Stimulated activated CD8-positive, alpha-beta memory T cell treated with anti-CD3 and anti-CD28 coated beads, Interleukin-15, amount 100 ng/mL, for 1 hour (primary cell): ENCODE data around the gene GTPBP6.
A peak's percentile ranks its signal among the peaks of the same experiment; 100 is the strongest.
"Not testable (repeated sequence)": the region's sequence is repeated elsewhere in the genome, so short reads cannot be mapped to it uniquely, and the experiment has no call there.

Source experiments
- DNase-seq: peaks from one replicate; pipeline ENCODE4 v3.0.0-alpha.2; 2020; ENCODE audit warnings: low read depth

Gene GTPBP6

DNA sequence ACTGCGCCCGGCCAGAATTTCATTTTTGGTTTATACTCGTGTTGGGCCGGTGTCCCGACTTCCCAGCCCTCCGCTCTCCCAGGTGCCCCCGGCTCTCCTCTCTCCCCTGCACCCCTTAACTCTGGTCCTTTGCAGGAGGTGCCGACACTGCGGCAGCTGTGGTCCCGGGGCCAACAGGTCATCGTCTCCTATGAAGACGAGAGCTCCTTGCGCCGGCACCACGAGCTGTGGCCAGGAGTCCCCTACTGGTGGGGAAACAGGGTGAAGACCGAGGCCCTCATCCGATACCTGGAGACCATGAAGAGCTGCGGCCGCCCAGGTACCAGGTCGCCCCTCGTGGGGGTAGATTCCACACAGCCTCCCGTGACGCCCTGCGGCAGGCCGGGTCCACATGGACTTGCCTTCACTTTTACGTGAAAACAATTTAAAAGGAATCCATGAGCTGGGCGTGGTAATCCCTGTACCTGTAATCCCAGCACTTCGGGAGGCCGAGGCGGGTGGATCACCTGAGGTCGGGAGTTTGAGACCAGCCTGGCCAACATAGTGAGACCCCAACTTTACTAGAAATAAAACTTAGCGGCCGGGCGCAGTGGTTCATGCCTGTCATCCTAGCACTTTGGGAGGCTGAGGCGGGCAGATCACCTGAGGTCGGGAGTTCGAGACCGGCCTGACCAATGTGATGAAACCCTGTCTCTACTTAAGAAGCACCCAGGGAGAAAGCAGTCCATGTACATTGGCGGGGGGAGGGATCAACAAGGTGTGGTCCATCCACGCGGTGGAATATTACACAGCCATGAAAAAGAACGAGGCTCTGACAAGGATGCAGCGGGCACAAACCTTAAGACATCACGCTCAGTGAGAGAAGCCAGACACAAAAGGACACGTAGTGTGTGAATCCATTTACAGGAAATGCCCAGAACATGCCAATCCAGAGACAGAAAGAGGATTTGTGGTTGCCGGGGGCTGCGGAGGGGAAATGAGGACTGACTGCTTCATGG lies 25.4 kb downstream of the GTPBP6 start:
- no peak for DNase-seq

DNA sequence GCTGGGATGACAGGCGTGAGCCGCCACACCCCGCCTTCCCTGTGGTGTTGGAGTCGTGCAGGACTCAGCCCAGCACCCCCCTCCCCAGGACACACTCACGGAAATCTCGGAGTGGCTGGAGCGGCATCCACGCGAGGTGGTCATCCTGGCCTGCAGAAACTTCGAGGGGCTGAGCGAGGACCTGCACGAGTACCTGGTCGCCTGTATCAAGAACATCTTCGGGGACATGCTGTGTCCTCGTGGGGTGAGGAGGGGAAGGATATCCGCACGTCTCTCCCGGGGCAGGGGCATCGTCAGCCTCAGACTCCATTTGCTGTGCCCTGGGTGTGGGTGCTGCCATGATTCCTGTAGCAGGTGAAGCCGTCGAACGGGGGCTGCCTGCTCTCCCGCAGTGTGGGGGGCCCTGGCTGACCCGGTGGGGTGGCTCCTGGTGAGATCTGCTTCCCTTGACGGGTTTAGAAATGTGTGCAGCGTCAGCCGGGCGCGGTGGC lies 27.1 kb downstream of the GTPBP6 start:
- DNase-seq: no peak

DNA sequence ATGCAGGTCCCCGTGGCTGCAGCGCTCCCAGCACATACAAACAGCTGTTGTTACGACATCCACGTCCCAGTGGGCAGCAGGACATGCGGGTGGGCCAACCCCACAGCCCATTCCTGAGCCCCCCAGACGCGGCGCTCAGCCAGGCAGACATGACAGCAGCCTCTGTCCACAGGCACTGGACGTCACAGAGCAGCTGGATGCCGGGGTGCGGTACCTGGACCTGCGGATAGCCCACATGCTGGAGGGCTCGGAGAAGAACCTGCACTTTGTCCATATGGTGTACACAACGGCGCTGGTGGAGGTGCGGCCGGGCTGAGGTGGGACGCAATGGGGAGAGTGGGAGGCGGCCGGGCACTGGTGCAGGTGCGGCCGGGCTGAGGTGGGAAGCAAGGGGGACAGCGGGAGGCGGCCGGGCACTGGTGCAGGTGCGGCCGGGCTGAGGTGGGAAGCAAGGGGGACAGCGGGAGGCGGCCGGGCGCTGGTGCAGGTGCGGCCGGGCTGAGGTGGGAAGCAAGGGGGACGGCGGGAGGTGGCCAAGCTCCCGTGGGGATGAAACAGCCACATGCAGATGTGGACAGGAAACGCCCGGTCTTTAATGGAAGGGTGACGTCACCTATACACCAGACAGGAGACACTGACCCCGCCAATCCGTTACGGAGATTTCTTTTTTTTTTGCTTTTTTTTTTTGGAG lies 28.0 kb downstream of the GTPBP6 start:
- DNase-seq: no peak

DNA sequence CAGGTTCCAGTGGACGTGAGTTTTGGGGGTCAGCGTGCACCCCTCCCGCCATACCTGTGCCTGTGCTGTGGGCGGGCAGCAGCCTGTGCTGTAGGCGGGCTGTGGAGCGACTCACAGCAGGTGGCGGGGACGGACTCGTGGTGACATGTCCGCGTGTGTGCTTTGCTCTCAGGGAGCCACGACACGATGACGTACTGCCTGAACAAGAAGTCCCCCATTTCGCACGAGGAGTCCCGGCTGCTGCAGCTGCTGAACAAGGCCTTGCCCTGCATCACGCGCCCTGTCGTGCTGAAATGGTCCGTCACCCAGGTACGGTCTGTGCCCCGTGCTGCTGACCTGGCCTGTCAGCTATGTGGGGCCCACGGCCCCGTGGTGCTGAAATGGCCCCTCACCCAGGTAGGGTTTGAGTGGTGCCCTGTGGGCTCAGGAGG lies 30.0 kb downstream of the GTPBP6 start:
- no peak for DNase-seq

DNA sequence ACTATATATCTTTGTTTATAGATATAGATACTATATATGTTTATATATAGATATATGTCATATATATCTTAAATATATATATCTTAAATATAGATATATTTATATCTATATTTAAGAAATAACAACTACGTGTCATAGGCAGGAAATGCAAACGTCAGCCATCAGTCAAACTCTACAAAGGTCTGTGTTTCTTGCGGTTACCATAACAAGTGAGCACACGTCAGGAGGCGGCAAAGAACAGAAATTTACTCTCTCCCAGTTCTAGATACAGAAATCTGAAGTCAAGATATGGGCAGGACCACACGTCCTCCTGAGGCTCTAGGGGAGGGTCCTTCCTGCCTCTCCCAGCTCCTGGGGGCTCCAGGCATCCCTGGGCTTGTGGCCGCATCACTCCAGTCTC lies 30.9 kb downstream of the GTPBP6 start:
- no peak for DNase-seq

DNA sequence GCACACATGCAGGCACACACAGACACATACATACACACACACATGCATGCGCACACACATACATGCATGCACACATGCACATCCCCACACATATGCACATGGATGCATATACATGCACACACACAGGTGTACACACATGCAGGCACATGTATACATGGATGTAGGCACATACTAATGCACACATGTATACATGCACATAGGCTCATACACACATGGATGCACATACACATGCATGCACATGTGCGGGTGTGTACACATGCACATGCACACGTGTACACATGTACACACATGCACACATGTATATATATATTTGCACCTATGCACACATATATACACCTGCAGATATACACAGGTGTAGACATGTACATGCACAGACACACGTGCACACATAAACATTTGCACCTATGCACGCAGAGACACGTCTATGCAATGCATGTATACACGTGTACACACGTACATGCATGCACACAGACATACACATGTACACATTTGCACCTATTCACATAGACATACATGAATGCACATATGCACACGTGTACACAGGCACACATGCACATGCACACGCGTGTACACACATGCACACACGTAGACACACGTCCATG lies 33.4 kb downstream of the GTPBP6 start:
- DNase-seq: no peak

DNA sequence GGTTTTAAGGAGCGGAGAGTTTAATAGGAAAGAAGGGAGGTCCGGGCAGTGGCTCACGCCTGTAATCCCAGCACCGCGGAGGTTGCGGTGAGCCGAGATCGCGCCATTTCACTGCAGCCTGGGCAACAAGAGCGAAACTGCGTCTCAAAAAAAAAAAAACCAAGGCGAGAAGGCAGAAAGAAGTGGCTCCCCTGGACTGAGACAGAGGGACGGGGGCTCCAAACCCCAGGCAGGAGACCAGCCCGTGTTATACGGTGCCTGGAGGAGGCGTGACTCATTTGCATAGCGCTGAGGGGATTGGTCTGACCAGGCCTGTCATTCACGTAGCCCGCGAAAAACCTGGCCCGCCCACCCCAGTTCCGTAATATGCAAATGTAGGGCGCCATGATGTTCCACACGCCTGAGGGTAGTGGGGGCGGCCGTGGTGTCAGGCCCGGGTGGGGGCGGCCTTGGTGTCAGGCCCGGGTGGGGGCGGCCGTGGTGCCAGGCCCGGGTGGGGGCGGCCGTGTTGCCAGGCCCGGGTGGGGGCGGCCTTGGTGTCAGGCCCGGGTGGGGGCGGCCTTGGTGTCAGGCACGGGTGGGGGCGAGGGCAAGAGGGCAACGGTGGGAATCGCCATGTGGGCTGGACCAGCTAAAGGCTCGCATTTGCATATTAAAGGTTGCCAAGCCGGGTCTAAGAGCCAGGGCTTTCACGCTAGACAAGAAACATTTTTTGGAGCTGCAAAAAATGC lies 35.3 kb downstream of the GTPBP6 start:
- DNase-seq: peak; percentile 85

DNA sequence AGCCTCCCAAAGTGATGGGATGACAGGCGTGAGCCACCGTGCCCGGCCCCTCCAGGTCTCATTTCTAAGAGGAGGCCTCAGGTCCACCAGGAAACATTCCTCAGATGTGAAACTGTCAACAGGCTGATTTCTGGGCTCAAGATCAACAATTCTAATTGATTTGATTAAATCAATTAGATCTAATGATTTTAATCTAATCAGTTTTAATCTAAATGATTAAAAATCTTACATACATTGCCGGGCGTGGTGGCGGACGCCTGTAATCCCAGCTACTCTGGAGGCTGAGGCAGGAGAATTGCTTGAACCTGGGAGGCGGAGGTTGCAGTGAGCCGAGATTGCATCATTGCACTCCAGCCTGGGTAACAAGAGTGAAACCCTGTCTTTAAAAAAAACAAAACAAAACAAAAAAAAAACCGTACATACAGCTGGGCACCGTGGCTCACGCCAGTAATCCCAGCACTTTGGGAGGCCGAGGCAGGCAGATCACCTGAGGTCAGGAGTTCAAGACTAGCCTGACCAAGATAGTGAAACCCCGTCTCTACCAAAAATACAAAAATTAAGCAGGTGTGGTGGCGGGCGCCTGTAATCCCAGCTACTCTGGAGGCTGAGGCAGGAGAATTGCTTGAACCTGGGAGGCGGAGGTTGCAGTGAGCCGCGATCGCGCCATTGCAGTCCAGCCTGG lies 36.5 kb downstream of the GTPBP6 start:
- DNase-seq: not testable (repeated sequence)

DNA sequence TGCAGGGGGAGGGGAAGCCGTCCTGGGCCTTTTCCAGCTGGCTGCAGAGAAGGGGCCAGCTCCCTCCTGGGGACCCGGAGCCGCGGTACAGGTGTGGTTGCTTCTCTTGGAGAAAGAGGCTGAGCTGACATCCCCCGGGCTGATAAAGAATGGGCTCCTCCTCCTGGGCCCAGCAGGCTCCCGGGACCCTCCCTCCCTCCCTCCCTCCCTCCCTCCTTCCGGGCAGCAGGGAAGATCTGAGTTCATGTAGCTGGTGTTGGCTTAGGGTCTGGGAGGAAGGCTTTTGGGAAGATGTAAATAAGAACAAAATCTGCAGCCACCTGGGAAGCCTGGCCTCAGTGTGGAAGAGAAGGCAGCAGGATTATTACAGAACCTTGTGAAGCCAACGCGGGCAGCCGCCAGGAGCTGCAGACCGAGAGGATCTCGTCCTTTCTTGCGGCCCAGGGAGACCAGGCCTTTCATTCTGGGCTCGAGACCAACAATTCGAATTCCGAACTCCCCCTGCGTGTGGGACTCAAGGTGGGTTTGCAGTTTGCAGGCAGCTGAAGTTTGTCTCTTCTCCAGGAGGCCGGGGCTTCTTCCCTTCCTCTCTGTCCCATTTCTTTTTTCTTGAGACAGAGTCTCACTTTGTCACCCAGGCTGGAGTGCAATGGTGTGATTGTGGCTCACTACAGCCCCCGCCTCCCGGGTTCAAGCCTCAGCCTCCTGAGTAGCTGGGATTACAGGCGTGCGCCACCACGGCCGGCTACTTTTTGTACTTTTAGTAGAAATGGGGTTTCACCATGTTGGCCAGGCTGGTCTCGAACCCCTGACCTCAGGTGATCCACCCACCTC lies 37.2 kb downstream of the GTPBP6 start, which contains the start of gene PLCXD1:
TSS of gene PLCXD1 (plus strand) at position 216 of the 834 bp plus-strand sequence. CDS start 2,807 bp downstream, outside the sequence.
- DNase-seq: no peak

DNA sequence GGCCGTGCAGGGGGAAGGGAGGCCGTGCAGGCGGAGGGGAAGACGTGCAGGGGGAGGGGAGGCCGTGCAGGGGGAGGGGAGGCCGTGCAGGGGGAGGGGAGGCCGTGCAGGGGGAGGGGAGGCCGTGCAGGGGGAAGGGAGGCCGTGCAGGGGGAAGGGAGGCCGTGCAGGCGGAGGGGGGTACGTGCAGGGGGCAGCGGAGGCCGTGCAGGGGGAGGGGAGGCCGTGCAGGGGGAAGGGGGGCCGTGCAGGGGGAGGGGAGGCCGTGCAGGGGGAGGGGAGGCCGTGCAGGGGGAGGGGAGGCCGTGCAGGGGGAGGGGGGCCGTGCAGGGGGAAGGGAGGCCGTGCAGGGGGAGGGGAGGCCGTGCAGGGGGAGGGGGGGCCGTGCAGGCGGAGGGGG lies 37.9 kb downstream of the GTPBP6 start:
- DNase-seq: not testable (repeated sequence)

DNA sequence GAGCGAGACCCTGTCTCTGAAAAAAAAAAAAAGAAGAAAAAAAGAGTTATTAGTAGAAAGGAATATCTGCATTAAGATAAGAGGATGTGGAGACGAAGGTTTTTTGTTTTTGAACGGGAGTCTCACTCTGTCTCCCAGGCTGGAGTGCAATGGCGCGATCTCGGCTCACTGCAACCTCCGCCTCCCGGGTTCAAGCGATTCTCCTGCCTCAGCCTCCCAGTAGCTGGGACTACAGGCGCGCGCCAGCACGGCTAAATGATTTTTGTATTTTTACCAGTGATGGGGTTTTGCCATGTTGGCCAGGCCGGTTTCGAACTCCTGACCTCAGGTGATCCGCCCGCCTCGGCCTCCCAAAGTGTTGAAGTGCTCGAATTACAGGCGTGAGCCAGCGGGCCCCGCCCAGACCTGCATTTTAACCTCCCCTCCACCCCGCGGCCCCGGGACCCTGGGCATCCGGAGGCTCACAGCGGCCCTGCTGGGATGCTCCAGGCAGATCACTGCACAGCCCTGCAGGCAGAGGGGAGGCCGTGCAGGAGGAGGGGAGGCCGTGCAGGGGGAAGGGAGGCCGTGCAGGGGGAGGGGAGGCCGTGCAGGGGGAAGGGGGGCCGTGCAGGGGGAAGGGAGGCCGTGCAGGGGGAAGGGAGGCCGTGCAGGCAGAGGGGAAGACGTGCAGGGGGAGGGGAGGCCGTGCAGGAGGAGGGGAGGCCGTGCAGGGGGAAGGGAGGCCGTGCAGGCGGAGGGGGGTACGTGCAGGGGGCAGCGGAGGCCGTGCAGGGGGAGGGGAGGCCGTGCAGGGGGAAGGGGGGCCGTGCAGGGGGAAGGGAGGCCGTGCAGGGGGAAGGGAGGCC lies 38.6 kb downstream of the GTPBP6 start:
- not testable (repeated sequence) for DNase-seq

DNA sequence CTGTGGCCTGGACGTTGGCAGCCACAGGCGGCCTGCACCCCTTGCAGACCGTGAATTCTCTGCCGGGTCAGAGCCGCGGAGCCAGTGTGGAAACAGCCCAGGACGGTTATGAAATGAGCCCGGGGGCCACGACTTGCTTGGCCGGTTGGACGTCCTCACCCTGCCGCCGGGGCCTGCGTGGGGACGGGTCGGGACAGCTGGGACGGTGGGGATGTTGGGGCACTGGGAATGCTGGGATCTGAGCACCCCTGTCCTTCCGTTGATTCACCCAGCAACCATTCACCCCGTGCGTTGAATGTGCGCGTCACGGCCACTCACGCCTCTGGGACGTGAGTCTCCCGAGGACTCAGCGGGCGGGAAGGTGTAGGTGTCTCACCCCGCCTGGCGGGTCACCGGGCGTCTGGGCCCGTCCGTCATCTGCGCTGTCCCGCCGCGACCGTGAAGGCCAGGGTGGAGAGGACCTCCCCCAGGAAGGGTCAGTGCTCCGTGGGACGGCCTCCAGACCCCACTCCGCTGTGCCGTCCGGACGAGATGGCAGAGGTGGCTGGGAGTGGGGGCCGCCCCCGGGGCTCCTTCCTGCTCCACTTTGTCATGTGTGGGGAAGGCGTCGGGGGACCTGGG lies 41.9 kb downstream of the GTPBP6 start:
- DNase-seq: no peak

DNA sequence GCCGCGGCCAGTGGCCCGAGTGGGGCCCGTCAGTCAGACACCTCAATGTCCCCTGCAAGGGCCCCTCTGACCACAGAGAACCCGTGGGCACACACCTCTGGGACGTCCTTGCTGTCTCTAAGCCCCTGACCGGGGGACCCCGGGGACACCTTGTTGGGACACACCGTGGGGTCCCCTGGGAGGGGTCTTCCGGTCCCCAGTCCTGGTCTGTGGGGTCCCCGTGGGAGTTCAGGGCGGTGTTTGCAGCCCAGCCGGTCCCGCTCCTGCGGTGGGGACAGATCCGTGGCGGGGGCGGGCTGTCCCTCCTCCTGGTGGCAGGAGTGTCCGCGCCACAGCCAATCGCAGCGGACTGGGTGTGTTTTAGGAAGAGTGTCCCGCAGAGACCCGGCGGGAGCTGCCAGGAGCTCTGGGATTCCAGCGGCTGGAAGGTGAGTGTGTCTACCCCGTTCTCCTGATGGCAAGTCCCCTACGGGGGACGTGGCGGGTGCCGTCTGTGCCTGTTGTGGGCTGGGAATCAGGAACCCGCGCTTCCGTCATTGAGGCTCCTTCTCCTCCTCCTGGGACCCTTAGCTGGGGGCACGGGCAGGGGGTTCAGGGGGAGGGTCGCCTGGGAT lies 42.5 kb downstream of the GTPBP6 start:
- no peak for DNase-seq

DNA sequence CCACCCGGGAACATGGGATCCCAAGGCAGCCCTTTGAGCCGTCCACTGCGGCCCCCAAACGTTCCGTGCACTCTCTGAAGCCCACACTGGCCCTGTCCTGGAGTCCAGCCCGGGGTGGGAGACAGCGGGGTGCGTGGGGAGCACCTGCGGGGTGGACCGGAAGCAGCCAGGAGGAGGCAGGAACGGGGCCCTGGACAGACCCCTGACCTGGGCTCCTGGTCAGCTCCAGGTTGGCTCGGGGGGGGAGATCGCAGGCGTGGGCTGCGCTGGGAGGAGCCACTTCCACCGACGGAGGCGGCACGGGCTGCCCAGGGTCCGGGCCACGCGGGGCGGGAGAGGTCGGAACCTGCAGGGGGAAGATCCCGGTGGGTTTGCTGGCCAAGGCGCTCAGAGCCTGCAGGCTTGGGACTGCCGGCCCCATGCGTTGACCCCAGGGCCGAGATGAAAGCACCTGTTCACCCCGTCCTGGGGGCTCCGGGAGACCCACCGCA lies 43.1 kb downstream of the GTPBP6 start:
- DNase-seq: no peak

DNA sequence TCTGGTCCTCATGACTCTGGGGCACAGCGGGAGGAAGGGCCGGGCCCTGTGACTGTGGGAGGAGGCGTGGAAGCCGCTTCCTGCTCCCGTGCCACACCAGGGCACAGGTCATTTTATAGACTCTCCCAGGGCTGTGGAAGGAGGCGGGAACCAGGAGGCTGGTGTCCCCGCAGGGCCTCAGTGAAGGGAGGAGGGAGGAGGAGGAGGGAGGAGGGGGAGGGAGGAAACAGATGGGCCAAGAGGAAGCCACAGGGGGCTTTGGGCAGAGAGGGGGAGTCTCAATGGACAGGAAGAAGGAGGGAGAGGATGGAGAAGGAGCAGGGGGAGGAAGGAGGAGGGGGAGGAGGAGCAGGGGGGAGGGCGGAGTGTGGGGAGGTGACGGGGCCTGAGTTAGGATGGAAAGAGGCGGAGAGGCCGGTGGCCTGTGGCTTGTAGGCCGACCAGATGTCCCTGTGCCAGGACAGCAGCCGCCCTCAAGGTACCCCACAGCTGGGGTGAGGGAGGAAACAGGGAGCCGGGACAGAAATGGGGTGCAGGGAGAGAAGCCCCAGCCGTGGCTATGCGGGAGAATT lies 43.6 kb downstream of the GTPBP6 start:
- DNase-seq: no peak

DNA sequence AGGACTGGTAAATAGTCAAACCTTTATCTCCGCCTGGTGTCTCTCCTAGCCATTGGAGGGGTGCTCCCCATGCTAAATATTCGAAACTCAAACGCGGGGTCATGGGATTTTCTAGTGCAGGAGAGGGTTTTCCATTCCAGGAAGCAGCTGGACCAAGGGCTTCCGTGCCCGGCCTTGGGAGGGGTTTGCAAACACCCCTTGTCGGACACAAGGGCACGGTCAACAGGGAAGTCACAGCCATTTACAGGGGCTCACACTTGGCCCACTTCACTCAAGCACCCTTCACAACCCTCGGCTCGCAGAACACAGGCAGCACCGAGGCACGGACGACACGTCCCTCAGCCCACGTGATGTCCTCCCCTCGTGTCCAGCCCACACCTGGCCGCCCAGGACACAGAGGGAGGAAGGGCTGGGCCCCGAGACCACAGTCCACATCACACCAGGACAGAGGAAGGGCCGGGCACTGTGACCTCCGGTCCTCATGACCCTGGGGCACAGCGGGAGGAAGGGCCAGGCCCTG lies 47.7 kb downstream of the GTPBP6 start:
- no peak for DNase-seq

DNA sequence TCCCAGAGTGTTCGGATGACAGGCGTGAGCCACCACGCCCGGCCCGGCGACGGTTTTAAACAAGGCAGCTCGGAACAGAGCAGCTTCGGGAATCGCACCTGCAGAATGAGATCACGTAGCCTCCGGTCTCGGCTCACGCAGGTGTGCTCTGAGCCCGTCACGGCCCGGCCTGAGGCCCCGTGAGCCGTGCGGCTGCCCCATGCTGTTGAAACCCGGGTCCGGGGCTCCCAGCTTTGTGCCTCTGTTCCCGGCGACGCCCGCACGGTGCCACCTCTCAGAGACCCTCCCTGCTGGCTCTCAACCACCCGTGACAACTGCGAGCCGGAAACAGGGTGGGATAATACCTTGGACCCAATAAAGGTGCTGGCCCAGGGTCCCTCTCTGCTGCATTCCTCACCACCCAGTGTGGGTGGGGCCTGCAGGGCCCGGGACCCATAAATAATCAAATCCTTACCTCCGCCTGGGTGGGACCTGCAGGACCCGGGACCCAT lies 50.8 kb downstream of the GTPBP6 start:
- DNase-seq: no peak
